HG02970 (cell line): Measurements from ENCODE around the gene EXD1.
"Not testable (repeated sequence)": the region's sequence is repeated elsewhere in the genome, so short reads cannot be mapped to it uniquely, and the experiment has no call there.

Experiments
- ATAC-seq: cut with Tn5 transposase; IDR thresholded peaks from one replicate; pipeline ENCODE4 v1.9.1; 2021; ENCODE audit warnings: mild to moderate bottlenecking, moderate library complexity, moderate number of reproducible peaks; ENCODE audit not compliant: unreplicated experiment, low FRiP score

The EXD1 gene

DNA sequence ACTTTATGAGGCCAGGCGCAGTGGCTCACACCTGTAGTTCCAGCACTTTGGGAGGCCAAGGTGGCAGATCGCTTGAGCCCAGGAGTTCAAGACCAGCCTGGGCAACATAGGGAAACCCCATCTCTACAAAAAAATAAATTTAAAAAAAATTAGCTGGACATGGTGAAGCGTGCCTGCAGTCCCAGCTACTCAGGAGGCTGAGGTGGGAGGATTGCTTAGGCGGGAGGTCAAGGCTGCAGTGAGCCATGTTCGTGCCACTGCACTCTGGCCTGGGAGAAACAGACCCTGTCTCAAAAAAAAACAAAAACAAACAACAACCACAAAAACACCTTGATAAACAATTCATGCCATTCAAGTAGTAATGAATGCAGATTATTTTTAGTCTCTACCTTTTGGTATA, 4.7 kb upstream of the EXD1 start:
- not testable (repeated sequence) for ATAC-seq

DNA sequence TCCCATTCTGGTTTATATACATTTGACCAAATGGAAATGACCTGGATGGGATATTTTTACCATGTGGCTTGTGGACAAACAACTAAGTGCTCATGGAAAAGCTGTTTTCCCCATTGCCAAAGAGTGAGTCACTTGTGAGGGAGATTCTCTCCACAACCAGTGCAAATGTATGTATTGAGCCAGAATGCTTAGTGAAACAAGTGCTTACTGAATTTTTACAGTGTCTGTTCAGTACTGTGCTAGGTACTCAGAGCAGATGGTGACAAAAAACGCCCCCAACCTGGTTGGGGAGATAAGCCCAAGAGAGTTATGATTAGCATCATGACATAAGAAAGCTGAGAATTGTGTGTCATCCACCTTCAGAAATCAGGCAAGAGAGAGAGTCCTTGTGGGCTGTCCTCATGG, 2.8 kb upstream of the EXD1 start:
- no peak for ATAC-seq

DNA sequence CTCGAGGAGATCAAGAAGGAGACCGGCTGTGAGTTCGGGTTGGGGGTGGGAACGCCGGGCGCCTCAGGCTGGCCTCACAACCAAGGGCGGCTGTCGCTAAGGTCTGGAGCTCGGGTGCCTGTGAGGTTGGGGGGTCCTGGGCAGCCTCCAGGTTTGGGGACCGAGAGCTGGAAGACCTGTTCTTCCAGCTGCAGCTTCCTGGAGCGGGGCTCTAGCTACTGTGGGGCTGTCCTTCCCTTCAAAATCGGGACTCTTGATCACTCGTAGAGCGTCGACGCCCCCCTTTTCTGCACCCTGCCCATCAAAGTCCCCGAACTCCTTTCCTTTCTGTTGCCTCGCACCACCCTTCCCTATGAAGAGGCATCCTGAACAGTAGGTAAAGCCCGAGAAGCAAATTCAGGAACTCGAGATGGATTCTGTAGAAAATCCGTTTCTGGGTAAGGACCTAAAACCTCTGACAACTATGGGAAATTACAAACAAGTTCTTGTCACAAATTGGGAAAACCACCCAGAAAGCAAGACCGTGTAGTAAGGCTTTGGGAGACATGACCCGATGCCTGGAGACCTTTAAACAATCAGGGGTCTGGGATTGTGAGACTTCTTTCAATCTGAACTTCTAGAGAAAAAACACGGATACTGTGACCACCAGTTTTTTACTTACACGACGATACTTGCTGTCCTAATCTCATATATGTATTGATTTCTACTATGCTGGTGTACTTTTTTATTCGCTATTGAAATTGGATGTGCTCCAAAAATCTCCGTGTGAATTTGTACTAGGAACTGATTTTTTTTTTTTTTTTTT, 1.1 kb upstream of the EXD1 start:
- ATAC-seq = no peak

DNA sequence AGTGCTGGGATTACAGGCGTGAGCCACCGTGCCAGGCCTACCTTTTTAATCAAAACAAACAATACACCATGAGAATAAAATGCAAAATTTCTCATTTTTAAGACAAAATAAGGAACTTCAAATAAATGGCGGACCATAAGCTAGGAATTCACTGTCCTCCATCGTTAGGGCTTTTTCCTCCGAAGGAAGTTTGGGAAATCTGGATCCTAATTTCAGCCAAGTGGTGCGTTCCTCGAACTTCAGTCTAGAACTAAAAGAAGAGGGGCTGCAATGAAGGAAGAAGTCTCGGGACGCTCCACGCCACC, 260 bp downstream of the EXD1 start:
- ATAC-seq = no peak

DNA sequence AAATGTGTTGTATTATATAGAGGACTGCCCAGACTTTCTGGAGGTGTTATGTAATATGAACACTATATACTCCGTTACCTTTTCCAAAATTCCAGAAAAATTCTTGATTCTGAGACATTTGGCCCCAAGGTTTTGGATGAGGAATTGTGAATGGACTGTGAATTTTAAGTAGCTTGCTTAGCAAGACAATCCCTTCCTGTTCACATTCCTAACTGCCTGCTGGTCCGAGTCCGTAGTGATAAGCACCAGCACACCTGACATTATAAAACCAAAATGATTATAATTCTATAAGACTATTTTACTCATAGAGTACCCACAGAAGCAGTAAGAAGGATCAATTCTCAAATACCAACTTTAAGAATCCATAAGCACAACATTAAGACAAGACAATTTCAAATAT, 11.2 kb downstream of the EXD1 start:
- no peak for ATAC-seq

DNA sequence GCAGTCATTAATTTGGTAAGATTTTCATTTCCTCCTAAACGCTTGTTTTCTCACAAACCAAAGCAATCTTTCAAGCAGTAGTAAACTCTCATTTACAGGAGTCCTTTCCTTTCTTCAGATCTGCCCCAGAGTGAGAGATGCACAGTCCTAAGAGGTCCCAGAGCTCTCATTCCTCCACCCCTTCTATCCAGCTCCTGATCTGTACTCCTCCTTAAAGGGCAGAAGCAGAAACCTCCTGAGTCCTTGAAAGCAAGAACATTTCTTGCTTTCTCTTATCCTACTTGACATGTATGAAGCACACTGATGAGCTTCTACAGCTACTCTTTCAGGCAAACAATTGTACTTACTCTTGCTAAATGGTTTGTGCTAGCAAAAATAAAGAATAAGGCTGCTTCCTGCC, 11.7 kb downstream of the EXD1 start:
- no peak for ATAC-seq

DNA sequence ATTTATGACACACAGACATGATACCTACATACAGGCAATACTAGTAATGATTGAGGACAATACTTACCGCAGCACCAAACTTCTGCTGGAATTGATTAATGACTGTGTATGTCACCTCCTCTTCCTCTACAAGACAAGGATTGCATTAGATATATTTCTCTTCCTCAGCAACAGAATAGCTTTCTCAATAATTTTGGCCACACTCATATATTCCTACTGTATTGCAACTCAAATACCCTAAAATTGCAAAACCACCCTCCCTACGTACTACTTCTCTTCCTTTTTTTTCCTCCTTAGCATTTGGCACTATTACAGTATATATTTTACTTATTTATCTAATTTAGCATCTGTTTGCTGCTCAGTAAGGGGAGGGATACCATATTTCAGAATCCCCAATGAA, 14.8 kb downstream of the EXD1 start:
- no peak for ATAC-seq

DNA sequence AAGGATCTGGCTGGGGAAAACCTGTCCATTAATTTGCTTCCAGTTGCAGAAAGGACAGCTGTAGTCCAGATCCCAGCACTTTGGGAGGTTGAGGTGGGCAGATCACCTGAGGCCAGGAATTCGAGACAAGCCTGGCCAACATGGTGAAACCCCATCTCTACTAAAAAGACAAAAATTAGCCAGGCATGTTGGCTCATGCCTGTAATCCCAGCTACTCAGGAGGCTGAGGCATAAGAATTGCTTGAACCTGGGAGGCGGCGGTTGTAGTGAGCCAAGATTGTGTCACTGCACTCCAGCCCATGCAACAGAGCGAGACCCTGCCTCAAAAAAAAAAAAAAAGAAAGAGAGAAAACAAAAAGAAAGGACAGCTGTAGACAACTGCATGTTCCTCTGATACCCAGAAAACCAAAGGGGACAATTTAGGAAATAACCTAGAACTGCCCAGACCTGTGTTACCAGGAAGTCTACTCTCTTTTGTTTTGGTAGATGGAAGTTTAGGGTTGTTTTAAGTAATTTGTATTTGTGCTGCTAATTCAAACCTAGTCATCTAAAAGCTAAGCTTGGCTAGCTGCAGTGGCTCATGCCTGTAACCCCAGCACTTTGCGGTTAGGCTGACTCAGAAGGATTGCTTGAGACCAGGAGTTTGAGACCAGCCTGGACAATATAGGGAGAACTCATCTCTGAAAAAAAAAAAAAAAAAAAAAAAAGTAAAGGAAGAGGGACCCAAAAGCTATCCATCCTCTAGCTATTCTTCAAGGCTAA, 22.7 kb downstream of the EXD1 start:
- no peak for ATAC-seq

DNA sequence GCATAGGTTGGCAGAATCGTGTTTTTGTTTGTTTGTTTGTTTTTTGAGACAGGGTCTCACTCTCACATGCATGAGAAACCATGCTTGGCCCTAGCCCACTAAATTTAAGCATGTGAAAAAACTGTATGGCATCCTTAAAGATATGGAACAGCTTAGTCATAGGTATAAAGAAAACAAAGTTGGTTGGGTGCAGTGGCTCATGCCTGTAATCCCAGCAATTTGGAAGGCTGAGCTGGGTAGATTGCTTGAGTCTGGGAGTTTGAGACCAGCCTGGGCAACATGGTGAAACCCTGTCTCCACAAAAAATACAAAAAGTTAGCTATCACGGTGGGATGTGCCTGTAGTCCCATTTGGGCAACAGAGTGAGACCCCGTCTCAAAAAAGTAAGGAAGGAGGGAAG, 25.2 kb downstream of the EXD1 start:
- no peak for ATAC-seq

DNA sequence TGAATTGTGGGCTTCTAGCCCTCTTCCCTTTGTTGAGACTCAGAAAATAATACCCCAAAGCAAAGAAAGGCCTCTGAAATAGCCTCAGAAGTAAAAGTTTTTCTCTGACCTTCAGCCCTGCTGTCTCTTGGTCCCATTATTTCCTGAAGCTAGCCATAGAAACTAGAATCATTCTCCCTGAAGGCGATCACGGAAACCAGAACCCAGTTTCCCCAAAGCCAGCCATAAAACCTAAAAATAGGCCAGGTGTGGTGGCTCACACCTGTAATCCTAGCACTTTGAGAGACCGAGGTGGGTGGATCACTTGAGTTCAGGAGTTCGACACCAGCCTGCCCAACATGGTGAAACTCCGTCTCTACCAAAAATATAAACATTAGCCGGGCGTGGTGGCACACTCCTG, 27.2 kb downstream of the EXD1 start:
- no peak for ATAC-seq

DNA sequence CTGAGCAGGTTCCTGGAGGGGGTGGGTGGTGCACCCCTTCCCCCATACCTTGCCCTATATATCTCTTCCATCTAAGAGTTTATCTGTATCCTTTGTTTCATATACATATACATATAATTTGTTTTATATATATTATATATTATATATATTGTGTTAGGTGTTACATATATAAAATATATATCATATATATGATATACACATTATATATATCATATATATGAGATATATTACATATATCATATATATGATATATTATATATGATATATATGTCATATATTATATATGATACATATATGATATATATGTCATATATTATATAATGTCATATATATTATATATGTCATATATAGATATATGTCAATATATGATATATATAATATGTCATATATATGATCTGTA, 31.1 kb downstream of the EXD1 start:
- ATAC-seq = no peak

DNA sequence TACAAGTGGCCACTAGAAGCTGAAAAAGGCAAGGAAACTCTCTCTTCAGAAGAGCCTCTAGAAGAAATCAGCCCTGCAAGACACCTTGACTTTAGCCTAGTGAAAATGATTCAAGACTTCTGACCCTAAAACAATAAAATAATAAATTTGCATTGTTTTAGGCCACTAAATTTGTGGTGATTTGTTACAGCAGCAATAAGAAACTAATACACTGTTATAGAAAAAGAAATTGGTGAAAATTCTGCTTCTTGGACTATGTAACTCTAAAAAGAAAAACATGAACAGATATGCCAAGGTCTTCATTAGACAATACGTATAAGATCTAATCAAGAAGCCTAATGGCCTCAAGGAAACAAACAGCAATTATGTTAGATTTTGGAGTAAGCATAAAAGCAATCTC, 36.1 kb downstream of the EXD1 start:
- no peak for ATAC-seq

DNA sequence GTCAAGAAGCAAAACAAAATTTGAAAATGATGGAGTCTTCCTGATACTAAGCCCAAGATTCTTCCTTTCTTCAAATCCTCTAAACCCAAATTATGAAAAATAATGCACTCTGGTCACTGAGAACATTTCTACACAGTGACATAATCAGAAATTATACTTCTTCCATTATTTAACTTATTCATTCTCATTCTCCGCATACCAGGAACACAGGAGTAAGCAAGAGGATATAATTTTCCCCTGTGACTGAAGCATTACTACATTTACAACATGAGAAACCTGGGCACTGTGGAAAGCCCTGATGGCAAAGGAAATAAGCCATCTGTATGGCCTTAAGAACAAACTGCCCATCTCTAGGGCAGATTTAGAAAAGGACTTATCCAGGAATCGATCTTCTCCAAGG, 47.0 kb downstream of the EXD1 start:
- no peak for ATAC-seq

DNA sequence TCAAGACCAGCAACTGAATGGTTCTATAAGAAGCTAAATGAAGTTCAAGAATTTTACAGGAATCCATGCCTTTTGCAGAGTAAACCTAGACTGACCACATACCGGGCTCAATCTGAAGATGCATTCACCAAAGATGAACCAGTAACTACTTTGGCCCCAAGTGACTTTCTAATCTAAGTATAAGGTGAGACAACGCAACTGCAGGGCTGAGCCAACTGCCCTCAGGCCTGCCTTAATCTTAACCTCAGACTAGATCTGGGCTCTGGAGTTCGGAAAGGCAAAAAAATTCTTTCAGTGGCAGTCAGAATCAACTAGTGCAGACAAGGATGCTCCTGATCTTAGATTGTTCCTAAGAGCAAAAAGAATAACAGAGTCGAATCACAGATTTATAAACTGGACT, 48.3 kb downstream of the EXD1 start:
- no peak for ATAC-seq

DNA sequence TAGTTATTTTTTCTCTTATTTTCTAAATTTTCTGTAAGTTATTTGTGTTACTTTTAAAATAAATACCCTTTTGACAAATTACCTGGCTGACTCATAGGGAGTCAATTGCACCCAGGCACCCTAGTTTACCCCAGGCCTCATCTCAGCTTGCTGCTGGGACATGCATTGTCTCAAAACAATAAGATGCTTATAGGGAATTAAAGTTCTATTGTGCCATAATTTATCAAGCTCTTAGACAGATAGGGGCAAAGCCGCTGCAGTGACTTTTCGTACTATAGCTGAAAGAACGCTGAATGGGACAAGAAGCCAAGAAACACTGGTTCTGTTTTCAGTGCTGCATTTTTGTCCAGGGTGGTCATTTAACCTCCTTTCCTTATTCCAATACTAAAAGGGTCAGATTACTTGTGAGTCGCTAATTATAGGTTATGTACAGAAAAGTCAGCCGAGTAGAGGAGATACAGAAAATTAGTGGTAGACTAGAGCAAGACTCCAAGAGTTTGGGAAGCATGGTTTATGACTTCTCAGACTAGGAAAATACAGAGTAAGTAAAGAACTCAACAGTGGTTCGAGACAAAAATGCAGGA, 50.3 kb downstream of the EXD1 start:
- no peak for ATAC-seq

DNA sequence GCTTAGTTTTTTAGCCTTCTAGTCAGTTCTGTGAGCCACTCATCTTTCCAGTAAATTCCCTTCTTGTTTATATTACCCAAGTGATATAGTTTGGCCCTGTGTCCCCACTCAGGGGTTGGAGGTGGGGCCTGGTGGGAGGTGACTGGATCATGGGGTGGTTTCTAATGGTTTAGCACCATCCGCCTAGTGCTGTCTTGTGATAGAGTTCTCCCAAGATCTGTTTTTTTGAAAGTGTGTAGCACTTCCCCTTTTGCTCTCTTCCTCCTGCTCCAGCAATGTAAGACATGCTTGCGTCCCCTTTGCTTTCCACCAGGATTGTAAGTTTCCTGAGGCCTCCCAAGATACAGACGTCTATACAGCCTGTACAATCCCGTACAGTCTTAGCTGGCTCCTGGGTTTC, 60.8 kb downstream of the EXD1 start:
- no peak for ATAC-seq

DNA sequence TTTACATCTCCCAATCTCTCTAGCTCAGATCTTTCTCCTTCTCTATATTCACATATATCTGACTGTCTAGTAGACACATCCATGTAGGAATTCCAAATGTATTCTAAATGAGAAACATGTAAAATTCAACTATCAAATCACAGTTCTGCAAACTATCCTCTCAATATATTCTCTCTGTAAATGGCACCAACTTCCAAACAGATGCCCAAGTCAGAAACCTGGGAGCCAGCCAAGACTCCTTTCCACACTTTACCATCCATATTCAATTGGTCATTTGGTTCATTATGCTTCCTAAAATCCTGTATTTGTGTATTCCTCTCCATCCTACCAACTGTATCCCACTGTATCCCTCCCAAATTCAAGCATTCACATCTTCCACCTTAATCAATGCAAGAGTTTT, 61.5 kb downstream of the EXD1 start:
- no peak for ATAC-seq

DNA sequence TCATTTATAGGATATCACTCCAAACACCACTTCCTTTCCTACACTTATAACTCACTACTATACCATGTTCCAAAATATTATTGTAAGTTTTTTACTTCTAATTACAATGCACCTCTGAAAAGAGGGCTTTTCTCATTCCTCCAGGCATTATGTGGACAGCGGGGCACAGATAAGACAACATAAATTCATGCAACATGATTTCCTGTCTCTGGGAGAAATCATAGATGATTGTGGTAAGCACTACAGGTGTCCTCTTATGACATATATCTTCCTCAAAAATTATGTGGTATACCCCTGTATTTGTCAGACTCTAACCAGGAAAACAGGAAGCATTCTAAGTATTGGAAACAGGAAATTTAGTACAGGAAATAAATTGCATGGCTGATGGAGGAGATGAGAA, 68.8 kb downstream of the EXD1 start:
- ATAC-seq = no peak

DNA sequence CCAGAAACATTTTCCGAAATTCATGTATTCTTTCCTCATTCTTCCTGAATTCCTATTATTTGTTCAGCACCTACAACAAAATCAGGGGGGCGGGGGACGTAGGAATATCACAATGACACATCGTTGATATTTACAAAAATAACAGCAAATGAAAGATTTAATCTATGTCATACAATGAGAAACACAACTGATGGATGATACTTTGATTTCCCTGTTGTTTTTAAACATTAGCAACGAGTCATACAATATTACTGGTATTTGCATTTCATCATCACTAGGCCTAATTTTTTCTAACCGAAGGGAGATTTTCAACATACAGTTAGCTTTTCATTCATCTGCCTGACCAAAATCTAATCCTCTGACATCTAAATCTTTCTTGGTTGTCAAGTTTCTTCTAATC, 69.2 kb downstream of the EXD1 start:
- ATAC-seq = no peak

DNA sequence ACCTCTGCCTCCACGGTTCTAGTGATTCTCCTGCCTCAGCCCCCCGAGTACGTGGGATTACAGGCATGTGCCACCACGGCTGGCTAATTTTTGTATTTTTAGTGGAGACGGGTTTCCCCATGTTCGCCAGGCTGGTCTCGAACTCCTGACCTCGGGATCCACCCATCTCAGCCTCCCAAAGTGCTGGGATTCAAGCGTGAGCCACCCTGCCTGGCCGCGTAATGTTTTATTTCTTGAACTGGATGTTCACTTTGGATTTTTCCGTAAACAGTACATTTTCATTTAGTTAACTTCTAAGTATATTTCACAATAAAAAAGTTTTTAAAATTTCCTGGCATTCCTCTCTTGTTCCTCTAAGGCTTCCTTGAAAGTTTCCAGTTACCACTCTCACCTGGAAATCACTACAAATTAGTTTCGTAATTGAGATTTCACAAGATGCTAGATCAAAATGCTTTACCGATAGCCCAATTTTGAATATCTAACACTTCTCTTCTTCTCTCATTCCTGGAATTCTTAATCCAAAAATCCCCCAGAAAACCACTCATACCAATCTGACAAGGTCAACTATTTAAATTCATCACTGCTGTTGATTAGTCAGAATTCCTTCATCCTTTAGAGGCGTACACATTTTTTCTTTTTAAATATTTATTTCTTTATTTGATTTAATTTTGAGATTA, 69.8 kb downstream of the EXD1 start:
- ATAC-seq = no peak

DNA sequence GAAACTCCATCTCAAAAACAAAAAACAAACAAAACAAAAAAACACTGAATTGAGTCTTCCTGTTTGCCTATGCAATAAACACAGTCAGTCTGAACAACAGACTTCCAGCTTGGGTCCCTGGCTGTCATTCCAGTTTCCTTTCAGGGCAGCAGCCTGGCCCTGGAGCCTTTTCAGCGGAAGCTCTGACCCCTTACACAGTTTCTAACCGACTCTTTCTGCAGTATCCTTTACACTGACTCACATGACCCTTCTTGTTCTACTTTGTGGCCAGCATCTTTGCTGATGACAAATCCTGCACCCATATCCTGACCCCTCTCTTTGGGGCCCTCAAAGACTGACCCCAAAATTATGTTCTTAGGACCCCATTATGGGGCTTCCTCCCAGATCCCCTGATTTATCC, 76.1 kb downstream of the EXD1 start:
- ATAC-seq = no peak
